NCI-H748 treated with DMSO at 0.1 percent for 48 hours (cell line): ENCODE data around the gene CCNQ.

Experiments used
- DNase-seq: peaks from one replicate; lab custom pipeline; 2025; lab: John Stamatoyannopoulos, UW

CCNQ gene

DNA sequence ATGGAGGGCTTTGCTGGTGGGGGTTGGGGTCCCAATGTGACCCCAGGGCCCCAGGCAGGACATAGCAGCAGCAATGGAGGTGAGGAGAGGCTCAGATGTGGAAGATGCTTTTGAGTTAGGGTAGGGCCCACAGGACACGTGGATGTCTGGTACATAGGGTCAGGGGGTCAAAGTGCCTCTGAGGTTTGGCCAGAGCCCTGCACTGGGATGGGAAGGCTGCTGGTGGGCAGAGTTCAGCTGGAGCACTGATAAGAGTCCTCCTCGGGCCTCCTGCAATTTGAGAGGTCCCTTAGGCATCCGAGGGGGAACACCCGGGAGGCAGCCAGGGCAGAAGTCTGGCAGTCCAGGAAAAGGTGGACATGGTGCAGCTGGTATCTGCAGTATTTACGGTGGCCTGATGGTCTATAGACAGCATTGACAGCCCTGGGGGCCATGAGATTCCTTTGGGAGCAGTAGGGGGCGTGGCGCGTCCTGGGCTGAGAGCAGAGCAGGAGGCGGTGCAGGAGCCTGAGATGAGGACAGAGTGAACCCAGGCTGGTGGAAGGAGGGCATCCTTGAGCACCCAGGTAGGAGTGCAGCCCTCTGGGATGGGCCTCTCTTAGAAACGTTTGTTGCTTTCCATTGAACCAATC is 22.6 kb downstream of the CCNQ start:
- DNase-seq, result no peak

GRCh38 chrX:153573984-153574383 is 25.0 kb downstream of the CCNQ start:
- DNase-seq, result no peak

- no peak for DNase-seq
Measured at GRCh38 chrX:153572601-153573000, 26.3 kb downstream of the CCNQ start.

DNA sequence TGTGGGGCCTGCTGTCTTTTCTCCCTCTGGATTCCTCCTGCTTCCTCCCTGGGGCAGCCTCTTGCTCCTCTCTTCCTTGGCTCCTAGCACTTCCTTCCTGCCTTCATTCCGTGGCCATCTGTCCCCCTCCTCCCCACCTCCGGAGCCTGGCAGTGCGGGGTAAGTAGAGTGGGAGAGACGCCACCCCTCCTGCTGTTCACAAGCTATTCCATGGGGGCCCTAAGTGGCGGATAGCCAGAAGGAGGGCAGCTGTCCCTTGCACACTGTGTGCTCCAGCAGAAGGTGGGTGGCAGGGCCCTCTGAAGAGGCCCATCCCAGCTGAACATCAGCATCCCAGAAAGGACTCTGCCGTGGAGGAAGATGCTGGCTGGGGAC is 27.4 kb downstream of the CCNQ start:
- DNase-seq, result no peak

- no peak for DNase-seq
Measured at GRCh38 chrX:153569475-153569874, 29.5 kb downstream of the CCNQ start.

GRCh38 chrX:153568451-153569011 is 30.4 kb downstream of the CCNQ start:
- no peak for DNase-seq

- no peak for DNase-seq
Measured at GRCh38 chrX:153565996-153566580, 32.9 kb downstream of the CCNQ start.

DNA sequence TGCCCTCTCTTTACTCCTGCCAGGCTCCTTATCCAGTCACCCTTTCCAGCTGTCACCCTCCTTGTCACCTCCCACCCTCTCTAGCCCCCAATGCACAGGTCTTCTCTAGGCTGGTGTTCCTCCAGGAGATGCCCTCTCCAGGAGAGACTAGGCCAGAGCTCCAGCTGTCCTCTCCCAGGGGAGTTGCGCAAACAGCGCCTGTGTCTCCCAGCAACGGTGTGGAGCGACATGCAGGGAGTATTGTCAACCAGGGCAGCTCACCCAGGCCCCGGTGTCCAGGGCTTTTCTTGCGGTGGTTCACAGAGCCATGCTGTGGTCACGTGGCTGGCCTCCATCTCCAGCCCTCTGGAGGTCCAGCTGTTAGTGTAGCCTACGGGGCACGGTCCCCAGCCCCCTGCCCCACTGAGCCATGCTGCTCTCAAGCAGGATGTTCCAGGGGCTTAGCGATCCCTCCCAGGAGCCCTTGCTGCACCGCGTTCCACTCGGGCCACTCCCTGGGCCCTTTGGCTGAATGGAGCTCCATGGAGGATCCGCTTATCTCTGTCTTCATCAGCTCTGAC is 34.8 kb downstream of the CCNQ start:
- DNase-seq, result no peak

GRCh38 chrX:153562546-153562945 is 36.4 kb downstream of the CCNQ start:
- DNase-seq, result no peak

DNA sequence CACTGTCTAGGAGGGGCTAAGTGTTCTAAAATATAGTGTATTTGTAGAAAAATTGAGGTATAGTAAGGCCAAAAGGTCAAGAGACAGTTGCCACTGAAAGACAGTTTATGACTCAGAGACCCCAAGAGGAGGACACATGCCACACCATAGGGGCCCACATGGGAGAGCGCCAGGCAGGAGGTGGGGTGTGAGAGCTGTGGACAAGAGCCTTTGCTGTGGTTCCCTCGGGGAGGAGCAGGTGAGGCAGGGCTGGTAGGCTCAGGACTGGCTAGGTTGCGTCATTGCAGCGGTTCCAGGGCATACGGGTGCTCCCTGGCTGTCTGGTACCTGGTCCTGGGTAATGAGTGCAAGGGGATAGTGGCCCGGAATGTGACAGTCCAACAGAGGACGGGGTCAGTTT is 37.6 kb downstream of the CCNQ start:
- no peak for DNase-seq

DNA sequence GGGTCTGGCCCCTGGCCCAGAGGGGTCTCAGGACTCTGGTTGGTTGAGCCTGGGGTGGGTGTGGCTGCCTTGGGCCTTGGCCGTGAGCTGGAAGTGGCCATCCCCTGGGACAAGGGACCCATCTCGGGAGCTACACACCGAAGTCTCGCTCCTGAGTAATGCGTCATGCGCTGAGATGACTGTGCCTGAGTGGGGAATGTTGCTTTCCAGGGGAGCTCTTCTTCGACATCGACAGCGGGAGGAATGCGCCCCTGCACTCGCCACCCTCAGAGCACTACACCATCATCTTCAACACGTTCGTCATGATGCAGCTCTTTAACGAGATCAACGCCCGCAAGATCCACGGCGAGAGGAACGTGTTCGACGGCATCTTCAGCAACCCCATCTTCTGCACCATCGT is 38.5 kb downstream of the CCNQ start:
- DNase-seq, result no peak

DNA sequence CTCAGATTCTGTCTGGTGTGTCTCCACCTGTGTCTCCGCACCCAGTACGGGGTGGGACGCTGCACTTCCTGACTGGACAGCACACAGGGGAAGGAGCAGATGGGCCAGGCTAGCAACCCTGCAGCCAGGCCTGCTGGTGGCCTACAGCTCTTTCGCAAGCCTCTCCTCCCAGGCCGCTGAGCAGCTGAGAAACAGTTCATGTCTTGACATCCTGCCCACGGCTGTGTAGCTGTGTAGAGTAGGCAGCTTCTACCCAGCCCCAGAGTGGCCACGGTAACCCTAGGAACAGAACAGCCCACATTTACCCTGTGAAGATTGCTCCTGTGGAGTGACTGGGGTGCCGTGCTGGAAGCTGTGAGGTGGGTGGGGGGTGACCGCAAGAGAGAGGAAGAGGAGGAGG is 38.9 kb downstream of the CCNQ start:
- no peak for DNase-seq

- DNase-seq, result no peak
Measured at GRCh38 chrX:153557618-153558355, 41.2 kb downstream of the CCNQ start.

- DNase-seq, result no peak
Measured at GRCh38 chrX:153556767-153557166, 42.2 kb downstream of the CCNQ start.

GRCh38 chrX:153554519-153555167 is 44.3 kb downstream of the CCNQ start:
- peak; percentile 9 for DNase-seq

GRCh38 chrX:153551135-153551534 is 47.8 kb downstream of the CCNQ start:
- DNase-seq, result no peak

GRCh38 chrX:153549807-153550206 is 49.1 kb downstream of the CCNQ start:
- no peak for DNase-seq

GRCh38 chrX:153549231-153549630 is 49.7 kb downstream of the CCNQ start:
- DNase-seq, result no peak

DNA sequence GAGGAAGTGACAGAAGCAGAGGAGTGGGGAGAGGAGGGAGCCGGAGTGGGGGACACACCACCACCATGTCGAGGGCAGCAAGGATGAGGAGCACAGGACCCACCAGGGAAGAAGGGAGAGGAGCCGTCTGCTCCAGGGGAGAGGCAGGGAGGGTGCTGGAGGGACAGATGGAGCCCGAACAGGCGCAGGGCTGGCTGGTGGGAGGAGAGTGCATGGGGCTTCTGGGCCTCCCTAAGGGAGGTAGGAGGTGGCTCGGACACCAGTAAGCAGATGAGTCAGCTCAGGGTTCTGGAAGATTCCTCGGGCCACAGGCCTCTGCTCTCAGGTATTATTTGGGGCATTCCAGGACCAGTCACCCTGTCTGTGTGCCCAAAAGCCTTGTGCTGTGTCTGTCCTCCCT is 51.7 kb downstream of the CCNQ start:
- no peak for DNase-seq

DNA sequence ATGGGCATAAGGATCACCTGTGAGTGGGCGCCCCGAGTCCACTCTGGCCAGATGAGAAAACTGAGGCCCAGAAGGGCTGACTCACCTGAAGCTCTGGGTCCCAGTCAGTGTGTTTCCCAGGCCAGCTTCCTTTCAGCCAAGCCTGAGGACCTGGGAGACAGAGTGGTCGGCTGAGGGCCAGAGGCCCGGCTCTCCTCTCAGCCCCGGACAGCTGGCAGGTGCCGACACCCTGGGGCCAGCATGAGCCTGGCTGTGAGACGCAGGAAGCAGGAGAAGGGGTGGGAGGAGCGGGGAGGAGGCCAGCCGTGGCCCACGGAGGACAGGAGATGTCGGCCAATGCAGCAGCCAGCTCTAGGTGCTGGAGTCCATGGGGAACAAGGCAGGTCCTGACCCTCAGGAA is 52.6 kb downstream of the CCNQ start:
- no peak for DNase-seq

GRCh38 chrX:153544727-153545126 is 54.2 kb downstream of the CCNQ start:
- no peak for DNase-seq

DNA sequence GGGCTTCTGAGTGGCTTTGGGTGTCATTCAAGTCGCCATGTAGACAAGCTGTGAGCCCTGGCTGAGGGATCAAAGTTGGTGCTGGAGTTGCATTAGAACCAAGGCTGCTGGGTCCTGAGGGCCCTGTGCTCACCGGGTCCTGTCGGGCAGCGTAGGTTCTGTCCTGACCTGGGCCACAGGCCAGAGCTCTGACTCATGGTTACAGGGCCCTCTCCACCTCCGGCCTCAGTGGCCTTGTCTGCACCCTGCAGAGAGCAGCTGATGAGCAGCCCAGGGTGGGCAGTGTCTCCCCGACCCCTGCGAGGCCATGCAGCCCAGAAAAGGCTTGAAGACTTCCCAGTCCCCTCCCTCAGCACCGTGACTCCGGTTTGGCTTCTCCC is 59.0 kb downstream of the CCNQ start:
- DNase-seq, result no peak
